CD4-positive, alpha-beta memory T cell (primary cell): ENCODE measurements around the gene ZNF774. TPM values are rescaled to one million over a fixed set of nuclear protein-coding genes. Genes with fewer than 3 reads are reported as not detected.

Experiments used
- CTCF ChIA-PET: fragments of 350-600 bp; sonication (Branson Sonifier 250); formaldehyde crosslinking; loops from one replicate; lab custom pipeline; 2021; ENCODE audit warnings: inconsistent platforms; ENCODE audit not compliant: partially characterized antibody; lab: Charles Lee
- POLR2A ChIA-PET: fragments of 350-600 bp; sonication (Branson Sonifier 250); formaldehyde crosslinking; loops from one replicate; lab custom pipeline; 2021; ENCODE audit not compliant: partially characterized antibody; lab: Charles Lee
- DNase-seq, 5 donors: peaks; one replicate each; pipeline versions ENCODE4 v3.0.0 to v3.0.0-alpha.2; 2020 to 2022; ENCODE audit warnings: mixed read lengths in 1 of 5
- H3K27ac ChIP-seq: one replicate; pipeline ENCODE4 v1.7.0; 2013; ENCODE audit warnings: low read depth, low read length
- H3K27me3 ChIP-seq: 2 replicates; pipeline ENCODE4 v1.7.0; 2013; ENCODE audit warnings: mild to moderate bottlenecking, low read length, moderate library complexity; ENCODE audit not compliant: insufficient read depth
- H3K36me3 ChIP-seq: 2 replicates; pipeline ENCODE4 v1.7.0; 2013; ENCODE audit warnings: mild to moderate bottlenecking, low read length, moderate library complexity; ENCODE audit not compliant: insufficient read depth
- H3K4me1 ChIP-seq: 2 replicates; pipeline ENCODE4 v1.7.0; 2013; ENCODE audit warnings: mild to moderate bottlenecking, low read length, moderate library complexity; ENCODE audit not compliant: insufficient read depth
- H3K4me3 ChIP-seq, 2 donors: one replicate each; pipeline ENCODE4 v1.7.0; 2013; ENCODE audit warnings: low read length in 2 of 2, mild to moderate bottlenecking in 1 of 2
- H3K9me3 ChIP-seq, 2 donors: one replicate each; pipeline ENCODE4 v1.7.0; 2013; ENCODE audit warnings: low read length in 2 of 2, control low read depth in 1 of 2; ENCODE audit not compliant: control insufficient read depth in 1 of 2
- H3K27ac Mint-ChIP-seq, 7 donors: one replicate each; pipeline ENCODE4 v1.8.0; 2020 to 2021; ENCODE audit warnings: mixed read lengths in 7 of 7, mild to moderate bottlenecking in 6 of 7, inconsistent platforms in 3 of 7, moderate library complexity in 3 of 7
- H3K27me3 Mint-ChIP-seq, 2 donors: one replicate each; pipeline ENCODE4 v1.8.0; 2020 to 2021; ENCODE audit warnings: mixed read lengths in 2 of 2
- H3K36me3 Mint-ChIP-seq, 2 donors: one replicate each; pipeline ENCODE4 v1.8.0; 2020 to 2021; ENCODE audit warnings: mixed read lengths in 2 of 2, inconsistent platforms in 1 of 2, mild to moderate bottlenecking in 1 of 2
- H3K4me1 Mint-ChIP-seq, 4 donors: one replicate each; pipeline ENCODE4 v1.8.0; 2020 to 2021; ENCODE audit warnings: mixed read lengths in 4 of 4, mild to moderate bottlenecking in 1 of 4
- H3K4me3 Mint-ChIP-seq, 8 donors: one replicate each; pipeline ENCODE4 v1.8.0; 2020 to 2021; ENCODE audit warnings: mixed read lengths in 8 of 8, mild to moderate bottlenecking in 7 of 8, moderate library complexity in 6 of 8, inconsistent platforms in 3 of 8
- H3K9me3 Mint-ChIP-seq, 8 donors: one replicate each; pipeline ENCODE4 v1.8.0; 2020 to 2021; ENCODE audit warnings: mixed read lengths in 8 of 8, mild to moderate bottlenecking in 5 of 8, inconsistent platforms in 3 of 8, moderate library complexity in 1 of 8
- intact Hi-C: fragments of 100-400 bp; cut with micrococcal nuclease; formaldehyde crosslinking; loops from one replicate; pipeline ENCODE4 v1.15.1; 2023
- polyA plus RNA-seq, 2 donors: library from polyadenylated mRNA; unstranded; fragments of 300-500 nt; fragmentation: Illumina TruSeq; gene quantifications; one replicate each; pipeline ENCODE4 v1.2.3, GENCODE V29; 2021
- total RNA-seq, 2 experiments: library from RNA; stranded (reverse); gene quantifications; one replicate each; pipeline ENCODE4 v1.2.3, GENCODE V29; 2021

Gene ZNF774
- total and polyA plus RNA-seq, 4 experiments from 2014 or later = 0.78 to 0.81 TPM; not detected in 2

DNA sequence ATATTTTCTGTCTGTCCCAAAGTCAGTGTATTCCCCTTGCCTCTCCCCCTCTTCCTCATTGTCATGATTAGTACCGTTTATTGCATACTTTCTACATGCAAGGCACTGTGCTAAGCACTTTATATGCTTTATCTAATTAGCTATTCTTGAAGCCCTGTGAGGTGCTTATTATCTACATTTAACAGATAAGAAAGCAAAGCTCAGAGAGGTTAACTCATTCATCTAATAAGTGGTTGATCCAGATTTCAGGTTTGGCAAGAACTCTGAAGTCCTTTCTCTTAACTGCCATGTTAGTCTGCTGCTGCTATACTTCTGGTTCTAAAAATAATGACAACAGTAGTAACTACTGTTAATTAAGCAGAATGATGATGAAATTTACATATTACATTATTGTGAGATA, 49.4 kb downstream of the ZNF774 start:
- H3K27me3 Mint-ChIP-seq = no peaks in the 10 kb centered on the region

DNA sequence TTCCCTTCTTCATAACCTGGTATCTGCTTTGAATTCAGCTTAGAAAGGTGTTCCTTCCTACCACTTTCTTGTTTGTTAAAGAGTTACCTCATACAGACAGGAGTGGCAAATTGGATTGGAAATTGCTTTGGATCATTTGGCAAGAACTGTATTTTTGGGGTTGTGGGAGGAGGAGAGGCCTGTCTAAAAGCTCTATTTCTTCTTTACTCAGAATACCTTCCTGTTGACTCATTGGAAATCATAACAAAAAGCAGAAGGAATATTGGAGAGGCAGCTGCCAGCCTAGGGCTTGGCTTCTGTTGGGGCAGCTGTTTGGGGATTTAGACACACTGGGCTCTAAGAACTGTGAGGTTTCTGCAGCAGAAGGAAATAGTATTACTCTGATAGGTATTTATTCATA, 50.1 kb downstream of the ZNF774 start:
- intact Hi-C loops = no loop called here
- Histone ChIP-seq H3K4me3 (no peak overlapping the region), H3K27ac (peak overlapping the region; percentile 93), H3K27me3 (no peaks in the 10 kb centered on the region), H3K4me1 (peaks cover 71% of the 10 kb centered on the region), H3K36me3 (no peaks in the 10 kb centered on the region), H3K9me3 (no peaks in the 10 kb centered on the region)
- POLR2A ChIA-PET = interaction anchor here (0.6 to 8.1 kb wide), 3 partner anchors 11 to 16 kb away, joined by 3 to 92 read pairs (median 3); partner anchors contain the start of gene IQGAP1
- Mint-ChIP-seq H3K4me3 (peak overlapping the region in 7 of 8 donors; percentile 9 to 87 (median 39)), H3K4me1 (peaks cover 52 to 76% (median 64%) of the 10 kb centered on the region in 4 donors), H3K27me3 (no peaks in the 10 kb centered on the region), H3K27ac (peak overlapping the region; percentile 97 to 100 (median 99)), H3K36me3 (peaks cover 0 to 10% of the 10 kb centered on the region in 2 donors), H3K9me3 (no peaks in the 10 kb centered on the region)
- DNase-seq = no peak
- CTCF ChIA-PET = interaction anchor here (1.2 to 5.3 kb wide), 5 partner anchors 10 to 81 kb away, joined by 3 to 26 read pairs (median 12); no protein-coding TSS in a partner anchor

More for the DNA sequence above, 49.4 kb downstream of the ZNF774 start:
- DNase-seq = no peak
- H3K36me3 ChIP-seq = no peaks in the 10 kb centered on the region
- POLR2A ChIA-PET = interaction anchor here (0.8 to 8.1 kb wide), 4 partner anchors 10 to 27 kb away, joined by 3 to 92 read pairs (median 4); partner anchors contain the start of gene IQGAP1
- Mint-ChIP-seq H3K27ac (peak overlapping the region; percentile 97 to 100 (median 99)), H3K4me3 (peak overlapping the region in 7 of 8 donors; percentile 71 to 88 (median 82)), H3K4me1 (peaks cover 47 to 76% (median 59%) of the 10 kb centered on the region in 4 donors), H3K36me3 (peaks cover 0 to 8% of the 10 kb centered on the region in 2 donors), H3K9me3 (no peaks in the 10 kb centered on the region)
- no peak overlapping the region for H3K4me3 ChIP-seq
- H3K27ac ChIP-seq = peak overlapping the region; percentile 93
- H3K4me1 ChIP-seq = peaks cover 68% of the 10 kb centered on the region
- H3K27me3 ChIP-seq = no peaks in the 10 kb centered on the region
- H3K9me3 ChIP-seq = no peaks in the 10 kb centered on the region
- CTCF ChIA-PET = interaction anchor here (1.4 to 5.3 kb wide), 4 partner anchors 10 to 81 kb away, joined by 4 to 26 read pairs (median 14); no protein-coding TSS in a partner anchor
- intact Hi-C loops = no loop called here

DNA sequence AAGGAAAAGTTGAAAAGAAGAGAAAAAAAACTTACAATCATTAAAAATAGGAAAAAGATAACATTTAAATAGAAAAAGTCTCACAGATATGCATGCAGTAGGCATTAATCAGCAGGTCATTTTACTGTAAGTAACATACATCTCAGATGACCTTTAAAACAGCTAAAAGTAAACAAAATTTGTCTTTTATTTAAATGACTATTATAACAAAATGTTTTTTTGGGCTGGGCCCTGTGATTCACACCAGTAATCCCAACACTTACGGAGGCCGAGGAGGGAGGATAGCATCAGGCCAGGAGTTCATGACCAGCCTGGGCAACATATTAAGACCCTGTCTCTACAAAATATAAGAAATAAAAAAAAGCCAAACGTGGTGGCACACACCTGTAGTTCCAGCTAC, 50.7 kb downstream of the ZNF774 start:
- peak overlapping the region; percentile 93 for H3K27ac ChIP-seq
- H3K36me3 ChIP-seq = no peaks in the 10 kb centered on the region
- H3K4me3 Mint-ChIP-seq = peak overlapping the region in 2 of 8 donors; percentile 58 to 87
- H3K36me3 Mint-ChIP-seq = peaks cover 0 to 10% of the 10 kb centered on the region in 2 donors
- peak overlapping the region; percentile 97 to 100 (median 99) for H3K27ac Mint-ChIP-seq
- H3K4me1 Mint-ChIP-seq = peaks cover 54 to 81% (median 67%) of the 10 kb centered on the region in 4 donors
- no peaks in the 10 kb centered on the region for H3K9me3 Mint-ChIP-seq
- POLR2A ChIA-PET = interaction anchor here (8.1 kb wide), 1 partner anchor 14 kb away, joined by 92 read pairs; the partner anchor contains the start of gene IQGAP1
- intact Hi-C loops = no loop called here
- H3K27me3 ChIP-seq = no peaks in the 10 kb centered on the region
- no peaks in the 10 kb centered on the region for H3K9me3 ChIP-seq
- peaks cover 75% of the 10 kb centered on the region for H3K4me1 ChIP-seq
- no peaks in the 10 kb centered on the region for H3K27me3 Mint-ChIP-seq
- DNase-seq = no peak
- CTCF ChIA-PET = interaction anchor here (0.6 to 5.3 kb wide), 5 partner anchors 11 to 868 kb away, joined by 3 to 26 read pairs (median 12); no protein-coding TSS in a partner anchor
- H3K4me3 ChIP-seq = no peak overlapping the region

DNA sequence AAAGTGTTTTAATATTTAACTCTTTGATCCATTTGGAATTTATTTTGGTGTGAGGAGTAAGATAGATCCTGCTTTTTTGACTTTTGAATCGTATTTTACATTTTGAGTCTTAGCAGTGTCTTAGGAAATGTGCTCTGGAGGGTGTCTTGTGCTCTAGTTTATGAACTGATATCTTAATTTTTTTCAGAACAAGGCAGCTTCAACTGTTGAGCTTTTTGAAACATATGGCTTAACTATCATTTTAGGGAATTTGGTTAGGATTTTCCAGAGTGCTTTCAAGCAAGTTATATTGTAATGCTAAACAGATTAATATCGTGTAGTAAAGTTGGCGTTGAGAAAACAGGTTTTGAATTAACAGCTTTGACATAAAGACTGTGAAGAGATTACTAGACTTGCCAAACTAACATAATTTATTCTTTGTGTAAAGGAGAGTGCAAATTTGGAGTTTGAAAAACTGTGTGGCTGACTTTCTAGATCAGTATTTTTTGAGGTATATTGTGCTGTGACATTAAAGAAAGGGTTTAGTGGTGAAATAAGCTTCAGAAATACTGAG, 53.0 kb downstream of the ZNF774 start:
- Mint-ChIP-seq H3K27me3 (no peaks in the 10 kb centered on the region), H3K36me3 (peaks cover 13 to 16% of the 10 kb centered on the region in 2 donors), H3K9me3 (peaks cover 0 to 3% (median 0%) of the 10 kb centered on the region in 8 donors), H3K27ac (peak overlapping the region in 4 of 7 donors; percentile 19 to 64 (median 55)), H3K4me3 (no peak overlapping the region), H3K4me1 (peaks cover 58 to 87% (median 75%) of the 10 kb centered on the region in 4 donors)
- ChIA-PET POLR2A (interaction anchor here (1.9 kb wide), 1 partner anchor 17 kb away, joined by 11 read pairs; the partner anchor contains the start of gene IQGAP1), CTCF (interaction anchor here (0.7 to 1.0 kb wide), 2 partner anchors 77 to 86 kb away, joined by 3 read pairs; no protein-coding TSS in a partner anchor)
- intact Hi-C loops = no loop called here
- peaks cover 64% of the 10 kb centered on the region for H3K4me1 ChIP-seq
- no peaks in the 10 kb centered on the region for H3K9me3 ChIP-seq
- H3K36me3 ChIP-seq = no peaks in the 10 kb centered on the region
- no peak overlapping the region for H3K27ac ChIP-seq
- H3K27me3 ChIP-seq = no peaks in the 10 kb centered on the region
- no peak overlapping the region for H3K4me3 ChIP-seq
- no peak for DNase-seq

DNA sequence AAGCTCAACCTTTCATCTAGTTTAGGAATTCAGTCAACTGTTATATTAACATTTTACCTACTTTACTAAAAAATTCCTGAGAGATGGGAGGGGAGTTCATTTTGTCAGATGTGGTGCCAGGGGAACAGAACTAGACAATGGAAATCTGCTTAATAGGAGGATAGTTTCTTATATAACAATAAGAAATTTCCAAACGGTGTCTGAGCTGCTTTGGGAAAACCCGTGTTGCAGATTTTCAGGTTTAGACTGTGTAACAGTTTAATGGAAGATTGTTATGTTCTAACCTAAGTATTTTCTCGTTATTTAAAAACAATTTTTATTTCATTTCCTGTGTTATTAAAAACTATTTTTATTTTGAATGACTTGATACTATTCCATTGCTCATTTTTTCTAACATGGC, 55.3 kb downstream of the ZNF774 start:
- ChIA-PET CTCF (interaction anchor here (0.7 to 2.2 kb wide), 3 partner anchors 46 to 87 kb away, joined by 3 to 9 read pairs (median 5); no protein-coding TSS in a partner anchor), POLR2A (interaction anchor here (1.0 to 2.9 kb wide), 6 partner anchors 10 to 305 kb away, joined by 3 to 12 read pairs (median 4); partner anchors contain the start of genes IDH2 and IQGAP1)
- peaks cover 0 to 3% (median 0%) of the 10 kb centered on the region in 8 donors for H3K9me3 Mint-ChIP-seq
- no peaks in the 10 kb centered on the region for H3K27me3 ChIP-seq
- H3K4me3 ChIP-seq = no peak overlapping the region
- H3K27ac Mint-ChIP-seq = peak overlapping the region in 5 of 7 donors; percentile 15 to 76 (median 52)
- peaks cover 53 to 84% (median 68%) of the 10 kb centered on the region in 4 donors for H3K4me1 Mint-ChIP-seq
- no peak for DNase-seq
- peaks cover 59% of the 10 kb centered on the region for H3K4me1 ChIP-seq
- intact Hi-C loops = no loop called here
- H3K4me3 Mint-ChIP-seq = peak overlapping the region in 2 of 8 donors; percentile 58 to 64
- H3K27me3 Mint-ChIP-seq = no peaks in the 10 kb centered on the region
- H3K36me3 ChIP-seq = no peaks in the 10 kb centered on the region
- H3K36me3 Mint-ChIP-seq = peaks cover 19% of the 10 kb centered on the region in 2 donors
- H3K9me3 ChIP-seq = no peaks in the 10 kb centered on the region
- H3K27ac ChIP-seq = no peak overlapping the region

DNA sequence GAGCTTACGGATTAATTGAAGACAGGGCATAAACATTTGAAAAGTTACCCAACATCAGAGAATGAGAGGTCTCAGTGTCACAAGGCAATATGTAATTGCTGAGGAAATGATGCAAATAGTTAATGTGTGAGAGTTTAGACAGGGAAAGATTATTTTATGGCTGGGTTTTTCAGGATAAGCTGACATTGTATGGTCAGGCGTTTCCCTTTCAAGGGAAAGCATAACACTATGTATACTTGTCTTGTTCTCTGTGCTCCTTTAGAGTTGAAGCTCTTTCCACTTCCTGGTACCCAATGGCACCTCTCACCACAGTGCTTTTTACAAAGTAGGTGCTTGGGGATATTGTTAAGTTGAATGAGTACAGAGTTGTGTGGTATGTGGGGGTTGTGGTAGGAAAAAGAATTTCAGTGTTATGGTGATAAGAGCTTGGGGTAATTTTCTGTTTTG, 55.8 kb downstream of the ZNF774 start:
- intact Hi-C loops = no loop called here
- H3K27ac Mint-ChIP-seq = peak overlapping the region; percentile 15 to 89 (median 69)
- DNase-seq = peak; percentile 54 to 68 (median 60)
- H3K4me1 Mint-ChIP-seq = peaks cover 56 to 85% (median 70%) of the 10 kb centered on the region in 4 donors
- no peaks in the 10 kb centered on the region for H3K9me3 ChIP-seq
- no peaks in the 10 kb centered on the region for H3K27me3 ChIP-seq
- CTCF ChIA-PET = interaction anchor here (0.7 to 2.2 kb wide), 3 partner anchors 46 to 87 kb away, joined by 3 to 9 read pairs (median 5); no protein-coding TSS in a partner anchor
- H3K4me3 ChIP-seq = no peak overlapping the region
- no peaks in the 10 kb centered on the region for H3K27me3 Mint-ChIP-seq
- peaks cover 17 to 19% of the 10 kb centered on the region in 2 donors for H3K36me3 Mint-ChIP-seq
- no peaks in the 10 kb centered on the region for H3K36me3 ChIP-seq
- H3K27ac ChIP-seq = no peak overlapping the region
- POLR2A ChIA-PET = interaction anchor here (0.8 to 2.9 kb wide), 7 partner anchors 10 to 306 kb away, joined by 3 to 12 read pairs (median 4); partner anchors contain the start of genes CIB1, GDPGP1, IDH2 and IQGAP1
- H3K4me1 ChIP-seq = peaks cover 59% of the 10 kb centered on the region
- H3K4me3 Mint-ChIP-seq = peak overlapping the region in 7 of 8 donors; percentile 5 to 72 (median 35)
- H3K9me3 Mint-ChIP-seq = peaks cover 0 to 3% (median 0%) of the 10 kb centered on the region in 8 donors
